Measurements from ENCODE around the gene INCA1.

DNA sequence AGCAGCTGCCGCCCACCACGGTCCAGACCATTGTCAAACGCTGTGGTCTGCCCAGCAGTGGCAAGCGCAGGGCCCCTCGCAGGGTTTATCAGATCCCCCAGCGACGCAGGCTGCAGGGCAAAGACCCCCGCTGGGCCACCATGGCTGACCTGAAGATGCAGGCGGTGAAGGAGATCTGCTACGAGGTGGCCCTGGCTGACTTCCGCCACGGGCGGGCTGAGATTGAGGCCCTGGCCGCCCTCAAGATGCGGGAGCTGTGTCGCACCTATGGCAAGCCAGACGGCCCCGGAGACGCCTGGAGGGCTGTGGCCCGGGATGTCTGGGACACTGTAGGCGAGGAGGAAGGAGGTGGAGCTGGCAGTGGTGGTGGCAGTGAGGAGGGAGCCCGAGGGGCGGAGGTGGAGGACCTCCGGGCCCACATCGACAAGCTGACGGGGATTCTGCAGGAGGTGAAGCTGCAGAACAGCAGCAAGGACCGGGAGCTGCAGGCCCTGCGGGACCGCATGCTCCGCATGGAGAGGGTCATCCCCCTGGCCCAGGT lies 24.9 kb upstream of the INCA1 start:
- TF ChIP-seq, protein P1, sequence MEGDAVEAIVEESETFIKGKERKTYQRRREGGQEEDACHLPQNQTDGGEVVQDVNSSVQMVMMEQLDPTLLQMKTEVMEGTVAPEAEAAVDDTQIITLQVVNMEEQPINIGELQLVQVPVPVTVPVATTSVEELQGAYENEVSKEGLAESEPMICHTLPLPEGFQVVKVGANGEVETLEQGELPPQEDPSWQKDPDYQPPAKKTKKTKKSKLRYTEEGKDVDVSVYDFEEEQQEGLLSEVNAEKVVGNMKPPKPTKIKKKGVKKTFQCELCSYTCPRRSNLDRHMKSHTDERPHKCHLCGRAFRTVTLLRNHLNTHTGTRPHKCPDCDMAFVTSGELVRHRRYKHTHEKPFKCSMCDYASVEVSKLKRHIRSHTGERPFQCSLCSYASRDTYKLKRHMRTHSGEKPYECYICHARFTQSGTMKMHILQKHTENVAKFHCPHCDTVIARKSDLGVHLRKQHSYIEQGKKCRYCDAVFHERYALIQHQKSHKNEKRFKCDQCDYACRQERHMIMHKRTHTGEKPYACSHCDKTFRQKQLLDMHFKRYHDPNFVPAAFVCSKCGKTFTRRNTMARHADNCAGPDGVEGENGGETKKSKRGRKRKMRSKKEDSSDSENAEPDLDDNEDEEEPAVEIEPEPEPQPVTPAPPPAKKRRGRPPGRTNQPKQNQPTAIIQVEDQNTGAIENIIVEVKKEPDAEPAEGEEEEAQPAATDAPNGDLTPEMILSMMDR (IDR thresholded peaks at IDR 0.05; ENCODE audit: extremely low read depth in 1 of 2, insufficient read depth in 1 of 2, low read depth in 1 of 2, low read length in 2 of 2), result no peak
- TF ChIP-seq, protein P2, sequence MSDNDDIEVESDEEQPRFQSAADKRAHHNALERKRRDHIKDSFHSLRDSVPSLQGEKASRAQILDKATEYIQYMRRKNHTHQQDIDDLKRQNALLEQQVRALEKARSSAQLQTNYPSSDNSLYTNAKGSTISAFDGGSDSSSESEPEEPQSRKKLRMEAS (IDR thresholded peaks at IDR 0.05; ENCODE audit: insufficient read depth, insufficient read length), result no peak
- TF ChIP-seq POLR2A (IDR thresholded peaks at IDR 0.05; ENCODE audit: low read depth, low read length), result no peak
- TF ChIP-seq POLR2AphosphoS5 (IDR thresholded peaks at IDR 0.05; ENCODE audit: insufficient read depth, low read depth, low read length), result no peak
- no peak for TF ChIP-seq EZH2 (IDR thresholded peaks at IDR 0.05; ENCODE audit: borderline replicate concordance, low read depth, low read length, severe bottlenecking)
